GM18909 (cell line): ENCODE data around the gene COL4A6.
"Not testable (repeated sequence)": the region's sequence is repeated elsewhere in the genome, so short reads cannot be mapped to it uniquely, and the experiment has no call there.

Experiments
- ATAC-seq: cut with Tn5 transposase; IDR thresholded peaks from one replicate; pipeline ENCODE4 v1.9.1; 2021; ENCODE audit warnings: mild to moderate bottlenecking; ENCODE audit not compliant: unreplicated experiment, poor library complexity

Gene COL4A6

GRCh38 chrX:108412783-108413182 is 25.4 kb downstream of the COL4A6 start:
- no peak for ATAC-seq

GRCh38 chrX:108399418-108400165 is 38.6 kb downstream of the COL4A6 start:
- no peak for ATAC-seq

GRCh38 chrX:108397627-108398391 is 40.4 kb downstream of the COL4A6 start:
- ATAC-seq: no peak

GRCh38 chrX:108396986-108397385 is 41.2 kb downstream of the COL4A6 start:
- ATAC-seq: no peak

- no peak for ATAC-seq
These were observed 41.9 kb downstream of the COL4A6 start for GRCh38 chrX:108396188-108396891.

- not testable (repeated sequence) for ATAC-seq
These were observed 47.1 kb downstream of the COL4A6 start for GRCh38 chrX:108390976-108391717.

GRCh38 chrX:108384783-108385182 is 53.4 kb downstream of the COL4A6 start:
- no peak for ATAC-seq

- ATAC-seq: no peak
These were observed 58.0 kb downstream of the COL4A6 start for GRCh38 chrX:108380222-108380621.

GRCh38 chrX:108376821-108377220 is 61.4 kb downstream of the COL4A6 start:
- not testable (repeated sequence) for ATAC-seq

GRCh38 chrX:108375591-108375990 is 62.6 kb downstream of the COL4A6 start:
- ATAC-seq: not testable (repeated sequence)

GRCh38 chrX:108366644-108367406 is 71.4 kb downstream of the COL4A6 start:
- no peak for ATAC-seq

- ATAC-seq: no peak
These were observed 76.2 kb downstream of the COL4A6 start for GRCh38 chrX:108362026-108362425.

GRCh38 chrX:108361316-108361715 is 76.9 kb downstream of the COL4A6 start:
- ATAC-seq: no peak

GRCh38 chrX:108359806-108360602 is 78.2 kb downstream of the COL4A6 start:
- ATAC-seq: no peak

- no peak for ATAC-seq
These were observed 84.8 kb downstream of the COL4A6 start for GRCh38 chrX:108353452-108353851.

- ATAC-seq: no peak
These were observed 89.0 kb downstream of the COL4A6 start for GRCh38 chrX:108349210-108349609.

GRCh38 chrX:108348525-108348924 is 89.7 kb downstream of the COL4A6 start:
- ATAC-seq: no peak

- ATAC-seq: no peak
These were observed 90.4 kb downstream of the COL4A6 start for GRCh38 chrX:108347800-108348199.

- no peak for ATAC-seq
These were observed 94.0 kb downstream of the COL4A6 start for GRCh38 chrX:108344216-108344615.
